SK-N-MC (cell line): ENCODE data around the gene SMG6.

Experiments
- DNase-seq: peaks from one replicate; pipeline ENCODE4 v3.0.0-alpha.2; 2011; ENCODE audit warnings: low read depth, low spot score
- H3K27ac ChIP-seq: fragments of 200-600 bp; sonication (generic); 2 replicates; pipeline ENCODE4 v1.5.1; 2016; ENCODE audit warnings: mixed run types
- H3K36me3 ChIP-seq: fragments of 200-600 bp; sonication (generic); 2 replicates; pipeline ENCODE4 v1.6.1; 2017; ENCODE audit warnings: antibody characterized with exemption, low read length, mixed read lengths; ENCODE audit not compliant: insufficient read depth
- H3K4me3 ChIP-seq: fragments of 200-600 bp; sonication (generic); 2 replicates; pipeline ENCODE4 v1.5.1; 2016
- H3K9ac ChIP-seq: fragments of 200-600 bp; sonication (generic); 2 replicates; pipeline ENCODE4 v1.8.0; 2017; ENCODE audit warnings: mixed run types, mixed read lengths; ENCODE audit not compliant: insufficient read length
- H3K9me3 ChIP-seq: fragments of 200-600 bp; sonication (generic); 2 replicates; pipeline ENCODE4 v1.6.1; 2017; ENCODE audit warnings: low read depth, mild to moderate bottlenecking, antibody characterized with exemption, low read length, moderate library complexity, mixed read lengths
- EZH2 ChIP-seq: fragments of 200-600 bp; sonication (generic); IDR thresholded peaks from one replicate; pipeline ENCODE4 v1.6.1; 2017; ENCODE audit warnings: antibody characterized with exemption
- FOXP2 ChIP-seq: optimal IDR thresholded peaks from 2 replicates; pipeline ENCODE3; 2011; ENCODE audit warnings: mild to moderate bottlenecking, moderate library complexity; ENCODE audit not compliant: insufficient read depth; ENCODE audit errors: extremely low read length, control extremely low read depth
- POLR2AphosphoS5 ChIP-seq: IDR thresholded peaks from 2 replicates; pipeline ENCODE4 v1.6.1; 2012; ENCODE audit warnings: mild to moderate bottlenecking, low read depth, low read length, borderline replicate concordance

Gene SMG6

DNA sequence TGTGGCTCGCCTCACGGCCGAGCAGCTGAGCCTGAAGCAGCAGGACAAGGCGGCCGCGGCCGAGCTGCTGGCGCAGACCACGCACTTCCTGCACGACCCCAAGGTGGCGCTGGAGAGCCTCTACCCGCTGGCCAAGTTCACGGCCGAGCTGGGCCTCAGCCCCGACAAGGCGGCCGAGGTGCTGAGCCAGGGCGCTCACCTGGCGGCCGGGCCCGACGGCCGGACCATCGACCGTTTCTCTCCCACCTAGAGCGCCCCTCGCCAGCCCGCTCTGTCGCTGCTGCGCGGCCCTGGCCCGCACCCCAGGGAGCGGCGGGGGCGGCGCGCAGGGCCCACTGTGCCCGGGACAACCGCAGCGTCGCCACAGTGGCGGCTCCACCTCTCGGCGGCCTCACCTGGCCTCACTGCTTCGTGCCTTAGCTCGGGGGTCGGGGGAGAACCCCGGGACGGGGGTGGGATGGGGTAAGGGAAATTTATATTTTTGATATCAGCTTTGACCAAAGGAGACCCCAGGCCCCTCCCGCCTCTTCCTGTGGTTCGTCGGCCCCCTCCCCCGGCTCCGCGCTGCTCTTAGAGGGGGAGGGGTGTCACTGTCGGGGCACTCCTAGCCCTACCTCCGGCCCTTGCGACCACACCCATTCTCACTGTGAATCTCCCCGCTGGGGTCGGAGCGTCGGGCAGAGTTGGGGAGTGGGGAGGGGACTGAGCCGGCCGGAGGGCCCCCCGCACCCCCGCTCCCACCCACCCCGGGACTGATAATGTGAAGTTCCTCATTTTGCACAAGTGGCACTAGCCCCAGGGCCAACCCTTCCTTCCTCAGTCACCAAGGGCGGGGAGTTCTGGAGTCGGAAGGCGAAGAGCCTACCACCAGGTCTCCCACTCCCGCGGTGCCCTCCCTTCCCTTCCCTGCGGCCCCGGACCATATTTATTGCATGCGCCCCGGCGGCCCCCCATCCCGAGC lies 244.7 kb downstream of the SMG6 start:
- TF ChIP-seq EZH2, result no peak
- TF ChIP-seq POLR2AphosphoS5, result no peak
- no peak for TF ChIP-seq FOXP2
- no peak overlapping the region for H3K4me3 ChIP-seq
- H3K9ac ChIP-seq, result no peak overlapping the region
- H3K36me3 ChIP-seq, result no peaks in the 10 kb centered on the region; the same call in 1 of the 2 replicates
- no peak overlapping the region for H3K27ac ChIP-seq
- no peaks in the 10 kb centered on the region for H3K9me3 ChIP-seq
- no peak for DNase-seq

DNA sequence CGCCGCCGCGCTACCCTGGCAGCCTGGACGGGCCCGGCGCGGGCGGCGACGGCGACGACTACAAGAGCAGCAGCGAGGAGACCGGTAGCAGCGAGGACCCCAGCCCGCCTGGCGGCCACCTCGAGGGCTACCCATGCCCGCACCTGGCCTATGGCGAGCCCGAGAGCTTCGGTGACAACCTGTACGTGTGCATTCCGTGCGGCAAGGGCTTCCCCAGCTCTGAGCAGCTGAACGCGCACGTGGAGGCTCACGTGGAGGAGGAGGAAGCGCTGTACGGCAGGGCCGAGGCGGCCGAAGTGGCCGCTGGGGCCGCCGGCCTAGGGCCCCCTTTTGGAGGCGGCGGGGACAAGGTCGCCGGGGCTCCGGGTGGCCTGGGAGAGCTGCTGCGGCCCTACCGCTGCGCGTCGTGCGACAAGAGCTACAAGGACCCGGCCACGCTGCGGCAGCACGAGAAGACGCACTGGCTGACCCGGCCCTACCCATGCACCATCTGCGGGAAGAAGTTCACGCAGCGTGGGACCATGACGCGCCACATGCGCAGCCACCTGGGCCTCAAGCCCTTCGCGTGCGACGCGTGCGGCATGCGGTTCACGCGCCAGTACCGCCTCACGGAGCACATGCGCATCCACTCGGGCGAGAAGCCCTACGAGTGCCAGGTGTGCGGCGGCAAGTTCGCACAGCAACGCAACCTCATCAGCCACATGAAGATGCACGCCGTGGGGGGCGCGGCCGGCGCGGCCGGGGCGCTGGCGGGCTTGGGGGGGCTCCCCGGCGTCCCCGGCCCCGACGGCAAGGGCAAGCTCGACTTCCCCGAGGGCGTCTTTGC lies 245.6 kb downstream of the SMG6 start:
- Histone ChIP-seq H3K4me3 (no peak overlapping the region), H3K9ac (no peak overlapping the region), H3K9me3 (no peaks in the 10 kb centered on the region), H3K36me3 (no peaks in the 10 kb centered on the region), H3K27ac (no peak overlapping the region)
- TF ChIP-seq FOXP2 (no peak), POLR2AphosphoS5 (no peak), EZH2 (no peak)
- DNase-seq, result no peak

DNA sequence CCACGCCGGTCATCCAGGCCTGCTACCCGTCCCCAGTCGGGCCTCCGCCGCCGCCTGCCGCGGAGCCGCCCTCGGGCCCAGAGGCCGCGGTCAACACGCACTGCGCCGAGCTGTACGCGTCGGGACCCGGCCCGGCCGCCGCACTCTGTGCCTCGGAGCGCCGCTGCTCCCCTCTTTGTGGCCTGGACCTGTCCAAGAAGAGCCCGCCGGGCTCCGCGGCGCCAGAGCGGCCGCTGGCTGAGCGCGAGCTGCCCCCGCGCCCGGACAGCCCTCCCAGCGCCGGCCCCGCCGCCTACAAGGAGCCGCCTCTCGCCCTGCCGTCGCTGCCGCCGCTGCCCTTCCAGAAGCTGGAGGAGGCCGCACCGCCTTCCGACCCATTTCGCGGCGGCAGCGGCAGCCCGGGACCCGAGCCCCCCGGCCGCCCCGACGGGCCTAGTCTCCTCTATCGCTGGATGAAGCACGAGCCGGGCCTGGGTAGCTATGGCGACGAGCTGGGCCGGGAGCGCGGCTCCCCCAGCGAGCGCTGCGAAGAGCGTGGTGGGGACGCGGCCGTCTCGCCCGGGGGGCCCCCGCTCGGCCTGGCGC lies 246.3 kb downstream of the SMG6 start:
- no peaks in the 10 kb centered on the region for H3K9me3 ChIP-seq
- no peak overlapping the region for H3K27ac ChIP-seq
- H3K36me3 ChIP-seq, result no peaks in the 10 kb centered on the region
- no peak for TF ChIP-seq EZH2
- TF ChIP-seq POLR2AphosphoS5, result no peak
- TF ChIP-seq FOXP2, result no peak
- no peak overlapping the region for H3K4me3 ChIP-seq
- DNase-seq, result no peak
- no peak overlapping the region for H3K9ac ChIP-seq

DNA sequence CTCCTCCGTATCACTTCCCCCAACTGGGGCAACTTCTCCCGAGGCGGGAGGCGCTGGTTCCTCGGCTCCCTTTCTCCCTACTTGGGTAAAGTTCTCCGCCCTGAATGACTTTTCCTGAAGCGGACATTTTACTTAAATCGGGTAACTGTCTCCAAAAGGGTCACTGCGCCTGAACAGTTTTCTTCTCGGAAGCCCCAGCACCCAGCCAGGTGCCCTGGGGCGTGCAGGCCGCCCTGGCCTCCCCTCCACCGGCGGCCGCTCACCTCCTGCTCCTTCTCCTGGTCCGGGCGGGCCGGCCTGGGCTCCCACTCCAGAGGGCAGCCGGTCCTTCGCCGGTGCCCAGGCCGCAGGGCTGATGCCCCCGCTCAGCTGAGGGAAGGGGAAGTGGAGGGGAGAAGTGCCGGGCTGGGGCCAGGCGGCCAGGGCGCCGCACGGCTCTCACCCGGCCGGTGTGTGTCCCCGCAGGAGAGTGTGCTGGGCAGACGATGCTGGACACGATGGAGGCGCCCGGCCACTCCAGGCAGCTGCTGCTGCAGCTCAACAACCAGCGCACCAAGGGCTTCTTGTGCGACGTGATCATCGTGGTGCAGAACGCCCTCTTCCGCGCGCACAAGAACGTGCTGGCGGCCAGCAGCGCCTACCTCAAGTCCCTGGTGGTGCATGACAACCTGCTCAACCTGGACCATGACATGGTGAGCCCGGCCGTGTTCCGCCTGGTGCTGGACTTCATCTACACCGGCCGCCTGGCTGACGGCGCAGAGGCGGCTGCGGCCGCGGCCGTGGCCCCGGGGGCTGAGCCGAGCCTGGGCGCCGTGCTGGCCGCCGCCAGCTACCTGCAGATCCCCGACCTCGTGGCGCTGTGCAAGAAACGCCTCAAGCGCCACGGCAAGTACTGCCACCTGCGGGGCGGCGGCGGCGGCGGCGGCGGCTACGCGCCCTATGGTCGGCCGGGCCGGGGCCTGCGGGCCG lies 247.1 kb downstream of the SMG6 start:
- Histone ChIP-seq H3K9ac (no peak overlapping the region), H3K4me3 (no peak overlapping the region), H3K36me3 (no peaks in the 10 kb centered on the region), H3K27ac (no peak overlapping the region), H3K9me3 (no peaks in the 10 kb centered on the region)
- DNase-seq, result no peak
- TF ChIP-seq FOXP2, result no peak
- TF ChIP-seq POLR2AphosphoS5, result no peak
- no peak for TF ChIP-seq EZH2

DNA sequence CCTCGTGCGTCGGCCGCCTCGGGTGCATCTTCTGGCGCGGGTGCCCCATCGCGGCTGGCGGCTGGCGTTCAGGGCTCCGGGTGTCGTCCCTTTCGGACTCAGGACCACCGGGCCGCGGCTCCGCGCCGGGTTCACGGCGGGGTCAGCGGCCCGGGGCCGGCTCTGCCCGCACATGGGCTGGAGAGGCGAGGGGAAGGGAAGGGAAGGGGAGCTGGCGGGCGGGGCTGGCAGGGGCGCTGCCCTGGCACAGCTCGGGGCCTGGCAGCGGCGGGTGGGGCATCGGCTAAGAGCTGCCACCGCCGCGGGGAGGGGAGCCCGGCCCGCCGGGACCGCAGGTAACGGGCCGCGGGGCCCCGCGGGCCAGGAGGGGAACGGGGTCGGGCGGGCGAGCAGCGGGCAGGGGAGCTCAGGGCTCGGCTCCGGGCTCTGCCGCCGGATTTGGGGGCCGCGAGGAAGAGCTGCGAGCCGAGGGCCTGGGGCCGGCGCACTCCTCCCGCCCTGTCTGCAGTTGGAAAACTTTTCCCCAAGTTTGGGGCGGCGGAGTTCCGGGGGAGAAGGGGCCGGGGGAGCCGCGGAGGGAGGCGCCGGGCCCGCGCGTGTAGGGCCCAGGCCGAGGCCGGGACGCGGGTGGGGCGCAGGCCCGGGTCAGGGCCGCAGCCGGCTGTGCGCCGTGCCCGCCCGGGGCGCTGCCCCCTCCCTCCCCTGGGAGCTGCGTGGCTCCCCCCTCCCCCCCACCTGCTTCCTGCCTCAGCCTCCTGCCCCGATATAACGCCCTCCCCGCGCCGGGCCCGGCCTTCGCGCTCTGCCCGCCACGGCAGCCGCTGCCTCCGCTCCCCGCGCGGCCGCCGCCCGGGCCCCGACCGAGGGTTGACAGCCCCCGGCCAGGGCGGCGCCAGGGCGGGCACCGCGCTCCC lies 248.0 kb downstream of the SMG6 start:
- H3K9ac ChIP-seq, result no peak overlapping the region
- no peak for DNase-seq
- H3K4me3 ChIP-seq, result peak overlapping the region; percentile 78
- H3K9me3 ChIP-seq, result no peaks in the 10 kb centered on the region
- TF ChIP-seq FOXP2 (no peak), POLR2AphosphoS5 (no peak), EZH2 (no peak)
- H3K36me3 ChIP-seq, result no peaks in the 10 kb centered on the region
- no peak overlapping the region for H3K27ac ChIP-seq

DNA sequence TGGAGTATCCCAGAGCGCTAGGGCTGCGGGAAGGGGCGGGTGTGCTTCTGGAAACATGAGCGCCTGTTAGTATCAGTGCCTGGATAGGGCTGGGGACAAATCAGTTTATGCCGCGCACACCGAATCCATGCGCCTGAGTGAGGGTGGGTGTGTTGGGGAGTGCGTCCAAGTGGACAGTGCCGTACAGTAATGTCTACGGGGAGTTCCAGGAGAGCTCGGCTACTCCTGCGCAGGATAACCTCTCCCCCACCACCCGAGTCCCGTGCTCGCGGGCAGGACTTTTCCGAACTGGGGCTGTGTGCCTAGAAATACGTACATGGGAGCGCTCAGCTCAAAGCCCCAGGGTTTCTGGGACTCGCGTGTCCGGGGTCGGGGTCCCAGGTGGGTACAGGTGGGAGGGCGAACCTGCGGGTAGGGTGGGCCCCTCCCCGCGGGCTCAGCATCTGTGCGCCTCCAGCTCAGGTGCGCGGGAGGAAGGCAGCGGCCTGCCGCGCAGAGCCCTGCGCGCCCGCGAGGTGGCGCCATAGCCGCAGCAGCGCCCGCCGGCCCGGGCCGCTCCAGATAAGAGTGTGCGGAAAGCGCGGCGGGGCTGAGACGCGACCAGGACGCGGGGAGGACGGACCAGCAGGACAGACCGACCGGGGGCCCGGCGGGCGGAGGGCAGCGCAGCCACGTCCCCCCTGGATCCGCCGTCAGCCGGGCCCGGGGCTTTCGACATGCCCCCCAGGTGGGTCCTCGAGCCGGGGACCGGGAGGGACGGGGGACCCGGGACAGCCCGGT lies 248.9 kb downstream of the SMG6 start, which contains the start of gene HIC1:
TSS of gene HIC1 (plus strand) at position 592 of the 780 bp plus-strand sequence. CDS start 1,588 bp downstream, outside the sequence.
- Histone ChIP-seq H3K27ac (no peak within 1 kb of the TSS), H3K36me3 (no peaks in the 10 kb centered on the region), H3K4me3 (peak within 1 kb of the TSS; percentile 78), H3K9ac (no peak within 1 kb of the TSS), H3K9me3 (no peaks in the 10 kb centered on the region)
- no peak for DNase-seq
- no peak for TF ChIP-seq FOXP2
- TF ChIP-seq EZH2, result no peak
- TF ChIP-seq POLR2AphosphoS5, result no peak

DNA sequence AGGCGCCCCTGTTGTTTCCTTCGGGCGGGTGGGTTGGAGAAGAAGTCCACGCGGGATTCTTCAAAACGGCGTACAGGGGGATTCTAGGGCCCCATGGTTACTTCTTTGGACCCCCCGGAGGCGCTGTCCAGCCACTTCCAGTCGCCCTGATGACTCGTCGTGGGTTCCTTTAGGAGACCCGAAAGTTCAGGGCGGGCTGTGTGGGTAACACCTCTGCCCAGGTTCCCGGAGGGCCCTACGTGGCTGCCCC lies 249.4 kb downstream of the SMG6 start:
- Histone ChIP-seq H3K36me3 (no peaks in the 10 kb centered on the region), H3K27ac (no peak overlapping the region), H3K4me3 (peak overlapping the region; percentile 78), H3K9me3 (no peaks in the 10 kb centered on the region), H3K9ac (no peak overlapping the region)
- TF ChIP-seq POLR2AphosphoS5, result no peak
- no peak for DNase-seq
